ENCODE data around the gene VIPR2.

GRCh38 chr7:159070431-159071148, 74.1 kb downstream of the VIPR2 start:
- TF ChIP-seq CTCF (IDR thresholded peaks at IDR 0.05; ENCODE audit: low read depth, low read length, poor library complexity, severe bottlenecking) (no peak), EZH2phosphoT487 (IDR thresholded peaks at IDR 0.05; ENCODE audit: borderline replicate concordance, low read length) (no peak)
